ENCODE data around the gene APP.

The APP gene

DNA sequence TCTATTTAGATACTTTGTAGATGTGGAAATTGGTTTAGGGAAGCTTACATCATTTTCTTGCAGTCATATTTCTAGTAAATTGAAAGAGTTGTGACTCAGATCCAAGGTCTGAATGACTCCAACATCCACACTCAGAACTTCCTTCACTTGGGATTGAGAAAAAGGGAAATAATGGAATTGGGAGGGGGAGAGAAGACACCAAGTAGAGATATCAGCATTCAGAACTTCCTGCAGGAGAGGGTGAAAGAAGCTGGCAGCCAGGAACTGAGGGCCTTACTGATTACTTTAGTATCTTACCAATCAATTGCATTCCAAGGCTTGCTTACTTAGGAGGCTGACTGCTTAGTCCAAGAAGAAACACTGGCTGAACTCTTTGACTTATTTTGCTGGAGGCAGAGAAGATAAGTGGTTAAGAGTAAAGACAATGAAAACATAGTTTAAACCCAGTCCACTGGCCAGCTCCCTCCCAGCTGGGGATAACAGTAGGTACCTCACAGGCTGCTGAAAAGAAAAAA is 21.7 kb downstream of the APP start:
- TF ChIP-seq, protein P1, sequence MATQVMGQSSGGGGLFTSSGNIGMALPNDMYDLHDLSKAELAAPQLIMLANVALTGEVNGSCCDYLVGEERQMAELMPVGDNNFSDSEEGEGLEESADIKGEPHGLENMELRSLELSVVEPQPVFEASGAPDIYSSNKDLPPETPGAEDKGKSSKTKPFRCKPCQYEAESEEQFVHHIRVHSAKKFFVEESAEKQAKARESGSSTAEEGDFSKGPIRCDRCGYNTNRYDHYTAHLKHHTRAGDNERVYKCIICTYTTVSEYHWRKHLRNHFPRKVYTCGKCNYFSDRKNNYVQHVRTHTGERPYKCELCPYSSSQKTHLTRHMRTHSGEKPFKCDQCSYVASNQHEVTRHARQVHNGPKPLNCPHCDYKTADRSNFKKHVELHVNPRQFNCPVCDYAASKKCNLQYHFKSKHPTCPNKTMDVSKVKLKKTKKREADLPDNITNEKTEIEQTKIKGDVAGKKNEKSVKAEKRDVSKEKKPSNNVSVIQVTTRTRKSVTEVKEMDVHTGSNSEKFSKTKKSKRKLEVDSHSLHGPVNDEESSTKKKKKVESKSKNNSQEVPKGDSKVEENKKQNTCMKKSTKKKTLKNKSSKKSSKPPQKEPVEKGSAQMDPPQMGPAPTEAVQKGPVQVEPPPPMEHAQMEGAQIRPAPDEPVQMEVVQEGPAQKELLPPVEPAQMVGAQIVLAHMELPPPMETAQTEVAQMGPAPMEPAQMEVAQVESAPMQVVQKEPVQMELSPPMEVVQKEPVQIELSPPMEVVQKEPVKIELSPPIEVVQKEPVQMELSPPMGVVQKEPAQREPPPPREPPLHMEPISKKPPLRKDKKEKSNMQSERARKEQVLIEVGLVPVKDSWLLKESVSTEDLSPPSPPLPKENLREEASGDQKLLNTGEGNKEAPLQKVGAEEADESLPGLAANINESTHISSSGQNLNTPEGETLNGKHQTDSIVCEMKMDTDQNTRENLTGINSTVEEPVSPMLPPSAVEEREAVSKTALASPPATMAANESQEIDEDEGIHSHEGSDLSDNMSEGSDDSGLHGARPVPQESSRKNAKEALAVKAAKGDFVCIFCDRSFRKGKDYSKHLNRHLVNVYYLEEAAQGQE (IDR thresholded peaks at IDR 0.05; ENCODE audit: low read depth), result no peak
- no peak for TF ChIP-seq EGR1 (IDR thresholded peaks at IDR 0.05)
- no peak for TF ChIP-seq FOXM1 (IDR thresholded peaks at IDR 0.05; ENCODE audit: borderline replicate concordance, low read depth)
- TF ChIP-seq ZBTB7A (IDR thresholded peaks at IDR 0.05; ENCODE audit: low read depth), result no peak
- TF ChIP-seq CEBPB (IDR thresholded peaks at IDR 0.05), result no peak
- no peak for TF ChIP-seq TEAD4 (IDR thresholded peaks at IDR 0.05)
- TF ChIP-seq TAF1 (IDR thresholded peaks at IDR 0.05; ENCODE audit: low read depth), result no peak
- TF ChIP-seq EP300 (IDR thresholded peaks at IDR 0.05; ENCODE audit: borderline replicate concordance), result no peak
- no peak for TF ChIP-seq NFIC (IDR thresholded peaks at IDR 0.05)
- no peak for TF ChIP-seq YY1 (IDR thresholded peaks at IDR 0.05; ENCODE audit: low read depth)
- TF ChIP-seq TCF12 (IDR thresholded peaks at IDR 0.05; ENCODE audit: low read depth), result no peak
- TF ChIP-seq, protein P2, sequence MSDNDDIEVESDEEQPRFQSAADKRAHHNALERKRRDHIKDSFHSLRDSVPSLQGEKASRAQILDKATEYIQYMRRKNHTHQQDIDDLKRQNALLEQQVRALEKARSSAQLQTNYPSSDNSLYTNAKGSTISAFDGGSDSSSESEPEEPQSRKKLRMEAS (IDR thresholded peaks at IDR 0.05), result no peak

DNA sequence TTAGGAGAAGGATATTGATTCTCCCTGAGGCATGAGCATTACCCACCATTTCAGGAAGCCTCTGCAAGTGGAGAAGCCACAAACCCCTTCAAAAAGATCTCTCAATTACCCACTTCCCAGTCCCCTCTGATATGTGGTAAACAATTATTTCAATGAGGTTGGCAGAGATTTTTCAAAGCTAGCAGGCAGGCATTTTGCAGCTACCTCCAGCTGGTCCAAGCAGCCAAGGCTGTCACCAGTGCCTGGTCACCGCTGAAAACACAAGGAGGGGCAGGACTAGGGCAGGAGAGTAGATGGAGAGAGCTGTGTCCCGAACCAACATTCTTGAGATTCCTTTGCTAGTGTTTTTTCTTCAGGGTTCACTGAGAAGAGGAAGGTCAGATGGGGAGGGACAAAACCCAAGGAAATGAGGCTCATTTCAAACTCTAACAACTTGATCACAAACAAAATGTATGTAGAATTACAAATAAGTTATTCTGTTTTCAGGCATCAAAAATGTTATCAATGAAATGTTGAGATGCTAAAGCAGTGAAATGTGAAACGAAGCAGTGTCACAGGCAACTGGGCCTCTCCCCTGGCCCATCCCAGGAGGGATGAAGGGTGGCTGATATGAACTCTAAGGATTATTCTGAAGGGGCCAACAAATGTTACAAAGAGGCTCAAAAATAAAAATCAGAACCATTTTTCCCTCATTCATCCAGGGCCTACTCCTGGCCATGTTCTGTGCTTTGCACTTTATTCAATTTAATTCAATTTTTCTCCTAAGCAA is 22.3 kb downstream of the APP start:
- no peak for TF ChIP-seq EGR1 (IDR thresholded peaks at IDR 0.05)
- TF ChIP-seq CREB1 (IDR thresholded peaks at IDR 0.05; ENCODE audit: low read depth), result no peak
- TF ChIP-seq EP300 (IDR thresholded peaks at IDR 0.05; ENCODE audit: borderline replicate concordance), result no peak
- no peak for TF ChIP-seq RAD21 (IDR thresholded peaks at IDR 0.05; ENCODE audit: low read depth)
- TF ChIP-seq NFIC (IDR thresholded peaks at IDR 0.05), result no peak
- peak; percentile 90 for TF ChIP-seq TEAD4 (IDR thresholded peaks at IDR 0.05)

DNA sequence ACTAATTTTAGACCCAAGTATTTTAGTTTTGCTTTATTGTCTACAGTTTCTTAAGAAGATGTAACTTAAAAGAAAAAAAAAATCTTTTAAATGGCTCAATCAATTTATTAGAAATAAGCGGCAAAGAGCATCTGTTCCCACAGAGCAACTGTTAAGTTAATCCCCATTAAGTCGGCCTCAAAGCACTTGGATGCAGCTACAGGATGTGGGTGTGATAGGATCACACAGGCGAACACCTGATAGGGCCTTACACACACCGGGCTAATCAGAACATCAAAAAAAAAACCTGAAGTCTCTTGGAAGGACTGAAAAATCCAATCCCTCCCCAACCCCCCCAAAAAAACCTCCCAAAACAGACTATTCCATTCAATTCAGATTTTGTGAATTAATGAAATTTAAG is 23.0 kb downstream of the APP start:
- TF ChIP-seq FOXM1 (IDR thresholded peaks at IDR 0.05; ENCODE audit: borderline replicate concordance, low read depth) (no peak), NFIC (IDR thresholded peaks at IDR 0.05) (no peak), YY1 (IDR thresholded peaks at IDR 0.05; ENCODE audit: low read depth) (no peak), EP300 (IDR thresholded peaks at IDR 0.05; ENCODE audit: borderline replicate concordance) (no peak)
- TF ChIP-seq, protein P2 (IDR thresholded peaks at IDR 0.05), result no peak

DNA sequence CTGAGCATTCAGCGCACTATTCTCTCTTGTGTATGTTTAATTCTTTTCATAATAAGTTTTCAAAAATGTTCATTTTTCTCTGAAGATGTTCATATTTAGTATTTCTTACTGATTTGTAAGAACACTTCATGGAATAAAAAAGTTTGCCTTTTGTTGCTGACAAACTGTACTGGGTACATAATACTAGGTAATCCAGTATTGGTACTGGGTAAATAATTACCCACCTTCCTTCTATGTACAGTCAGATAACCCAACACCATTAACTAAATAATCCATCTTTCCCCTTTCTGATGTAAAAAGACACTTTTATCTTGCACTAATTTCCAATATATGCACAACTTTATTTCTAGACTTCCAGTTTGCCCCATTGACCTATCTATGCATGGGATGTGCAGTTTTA is 23.9 kb downstream of the APP start:
- TF ChIP-seq, protein P3, sequence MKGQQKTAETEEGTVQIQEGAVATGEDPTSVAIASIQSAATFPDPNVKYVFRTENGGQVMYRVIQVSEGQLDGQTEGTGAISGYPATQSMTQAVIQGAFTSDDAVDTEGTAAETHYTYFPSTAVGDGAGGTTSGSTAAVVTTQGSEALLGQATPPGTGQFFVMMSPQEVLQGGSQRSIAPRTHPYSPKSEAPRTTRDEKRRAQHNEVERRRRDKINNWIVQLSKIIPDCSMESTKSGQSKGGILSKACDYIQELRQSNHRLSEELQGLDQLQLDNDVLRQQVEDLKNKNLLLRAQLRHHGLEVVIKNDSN (IDR thresholded peaks at IDR 0.05), result no peak
- TF ChIP-seq EGR1 (IDR thresholded peaks at IDR 0.05) (no peak), ZBTB7A (IDR thresholded peaks at IDR 0.05; ENCODE audit: low read depth) (no peak), TCF12 (IDR thresholded peaks at IDR 0.05; ENCODE audit: low read depth) (no peak), FOXM1 (IDR thresholded peaks at IDR 0.05; ENCODE audit: borderline replicate concordance, low read depth) (no peak), CREB1 (IDR thresholded peaks at IDR 0.05; ENCODE audit: low read depth) (no peak), TAF1 (IDR thresholded peaks at IDR 0.05; ENCODE audit: low read depth) (no peak), NFIC (IDR thresholded peaks at IDR 0.05) (no peak)
- TF ChIP-seq, protein P1 (IDR thresholded peaks at IDR 0.05; ENCODE audit: low read depth), result no peak

DNA sequence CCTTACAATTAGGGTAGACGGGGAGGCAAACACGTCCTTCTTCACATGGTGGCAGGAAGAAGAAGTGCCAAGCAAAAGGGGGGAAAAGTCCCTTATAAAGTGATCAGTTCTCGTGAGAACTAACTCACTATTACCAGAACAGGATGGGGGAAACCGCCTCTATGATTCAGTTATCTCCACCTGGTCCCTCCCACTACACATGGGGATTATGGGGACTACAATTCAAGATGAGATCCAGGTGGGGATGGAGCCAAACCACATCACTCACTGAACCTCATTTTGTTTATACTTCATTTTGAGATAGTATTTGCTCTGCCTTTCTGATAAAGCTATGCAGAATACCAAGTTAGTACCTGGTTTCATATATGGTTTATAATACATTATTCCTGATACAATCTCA is 26.5 kb downstream of the APP start:
- TF ChIP-seq, protein P1 (IDR thresholded peaks at IDR 0.05; ENCODE audit: low read depth), result no peak

Measured in Ishikawa (cell line).